ENCODE measurements around the gene KCND2.
A peak's percentile ranks its signal among the peaks of the same experiment; 100 is the strongest.

KCND2 gene

GRCh38 chr7:120304674-120305073 is 31.7 kb downstream of the KCND2 start:
- H3K4me3 ChIP-seq (ENCODE audit: low read depth, low read length) = no peak overlapping the region
- no peak for TF ChIP-seq CTCF (IDR thresholded peaks at IDR 0.05; ENCODE audit: insufficient read depth, low read depth, low read length, missing control alignments)
- DNase-seq (ENCODE audit: low read depth) = no peak

- TF ChIP-seq CTCF (IDR thresholded peaks at IDR 0.05; ENCODE audit: insufficient read depth, low read depth, low read length, missing control alignments) = no peak
- peak overlapping the region; percentile 37 for H3K4me3 ChIP-seq (ENCODE audit: low read depth, low read length)
- no peak for DNase-seq (ENCODE audit: low read depth)
Measured at GRCh38 chr7:120307991-120308545, 35.1 kb downstream of the KCND2 start.

GRCh38 chr7:120311028-120311788 is 38.2 kb downstream of the KCND2 start:
- TF ChIP-seq CTCF (IDR thresholded peaks at IDR 0.05; ENCODE audit: insufficient read depth, low read depth, low read length, missing control alignments) = no peak
- H3K4me3 ChIP-seq (ENCODE audit: low read depth, low read length) = no peak overlapping the region
- DNase-seq (ENCODE audit: low read depth) = no peak

GRCh38 chr7:120320218-120320961 is 47.4 kb downstream of the KCND2 start:
- DNase-seq (ENCODE audit: low read depth) = no peak
- H3K4me3 ChIP-seq (ENCODE audit: low read depth, low read length) = no peak overlapping the region

GRCh38 chr7:120327054-120327453 is 54.1 kb downstream of the KCND2 start:
- no peak overlapping the region for H3K4me3 ChIP-seq (ENCODE audit: low read depth, low read length)
- DNase-seq (ENCODE audit: low read depth) = no peak
- no peak for TF ChIP-seq CTCF (IDR thresholded peaks at IDR 0.05; ENCODE audit: insufficient read depth, low read depth, low read length, missing control alignments)

More at GRCh38 chr7:120320218-120320961, 47.4 kb downstream of the KCND2 start:
- no peak for TF ChIP-seq CTCF (IDR thresholded peaks at IDR 0.05; ENCODE audit: insufficient read depth, low read depth, low read length, missing control alignments)

- DNase-seq (ENCODE audit: low read depth) = no peak
- H3K4me3 ChIP-seq (ENCODE audit: low read depth, low read length) = no peak overlapping the region
- no peak for TF ChIP-seq CTCF (IDR thresholded peaks at IDR 0.05; ENCODE audit: insufficient read depth, low read depth, low read length, missing control alignments)
Measured at GRCh38 chr7:120332433-120332832, 59.5 kb downstream of the KCND2 start.
